Measurements from ENCODE around the gene SLCO2B1. TPM values are rescaled to one million over a fixed set of nuclear protein-coding genes. Genes with fewer than 3 reads are reported as not detected.
A peak's percentile ranks its signal among the peaks of the same experiment; 100 is the strongest.

SLCO2B1 gene
- total RNA-seq, 1 donor from 2014 or later = 9.8 TPM

DNA sequence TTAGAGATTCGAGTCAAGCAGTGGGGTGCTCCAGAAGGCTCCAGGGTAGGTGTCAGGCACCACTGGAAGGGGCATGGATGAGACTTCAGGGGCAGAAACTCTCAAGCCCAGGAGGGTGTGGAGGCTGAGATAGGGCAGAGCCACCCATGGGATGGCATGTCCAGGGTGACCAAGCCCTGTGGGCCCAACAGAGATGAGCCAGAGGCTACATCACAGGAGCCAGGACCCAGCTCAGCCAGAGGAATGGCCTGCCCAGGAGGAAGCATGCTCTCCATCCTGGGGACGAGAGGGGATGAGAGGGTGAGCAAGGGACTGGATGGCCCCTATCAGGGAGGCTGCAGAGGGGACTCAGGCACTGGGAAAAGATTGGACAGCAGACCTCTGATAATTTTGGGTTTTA lies 42.8 kb downstream of the SLCO2B1 start:
- no peak for DNase-seq

DNA sequence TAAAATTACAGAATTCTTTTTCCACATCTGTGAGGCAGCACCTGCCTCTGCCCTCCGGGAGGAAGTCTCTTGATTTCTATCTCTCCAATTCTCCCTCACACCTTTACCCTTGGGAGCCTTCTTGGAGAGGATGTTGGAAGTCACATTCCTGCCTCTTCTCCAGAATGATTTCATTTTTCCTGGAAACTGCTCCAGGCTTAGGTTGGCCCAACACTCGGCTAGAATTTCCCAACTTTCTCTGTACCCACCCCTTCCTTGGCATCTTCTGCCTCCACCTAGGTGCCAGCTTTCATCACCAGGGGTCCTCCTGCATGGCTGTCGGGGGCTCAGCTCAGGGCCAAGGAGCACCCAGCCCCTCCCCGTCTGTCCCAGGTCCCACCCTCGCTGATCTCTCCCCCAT lies 43.2 kb downstream of the SLCO2B1 start:
- no peak for DNase-seq

DNA sequence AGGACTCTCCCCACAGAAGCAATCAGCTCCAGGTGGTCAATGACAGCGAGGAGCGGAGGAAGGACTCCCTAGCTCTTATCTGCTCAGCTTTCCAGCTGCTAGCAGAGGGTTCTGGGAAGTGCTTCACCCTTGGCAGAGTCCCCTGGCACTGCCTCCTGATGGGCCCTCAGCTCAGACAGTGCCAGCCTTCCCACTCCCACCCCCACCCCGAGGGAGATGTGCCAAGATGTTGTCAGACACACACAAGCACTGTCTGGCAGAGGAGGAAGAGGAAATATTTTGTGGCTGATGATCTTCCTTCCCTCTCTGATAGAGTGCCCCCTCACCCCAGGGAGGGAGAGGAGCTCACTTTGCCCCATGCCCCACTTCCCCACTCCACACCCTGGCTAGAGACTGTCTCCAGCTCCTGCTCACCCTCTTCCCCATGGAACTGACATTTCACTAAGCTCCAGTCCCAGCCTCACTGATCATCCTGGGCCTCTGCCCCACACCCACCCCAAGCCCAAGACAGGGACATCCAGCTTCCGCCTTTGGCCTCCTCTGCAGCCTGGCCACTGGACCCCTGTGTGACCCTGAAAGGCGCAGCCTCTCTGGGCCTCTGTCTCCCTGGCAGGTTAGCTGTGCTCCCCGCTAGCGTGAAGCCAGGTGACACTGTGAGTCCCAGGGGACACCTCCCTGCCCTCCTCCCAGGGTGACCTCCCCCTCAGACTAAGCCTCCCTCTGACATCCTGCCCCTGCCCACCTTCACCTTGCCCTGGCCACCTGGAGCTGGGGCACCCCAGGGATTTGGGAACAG lies 44.5 kb downstream of the SLCO2B1 start:
- DNase-seq = no peak

DNA sequence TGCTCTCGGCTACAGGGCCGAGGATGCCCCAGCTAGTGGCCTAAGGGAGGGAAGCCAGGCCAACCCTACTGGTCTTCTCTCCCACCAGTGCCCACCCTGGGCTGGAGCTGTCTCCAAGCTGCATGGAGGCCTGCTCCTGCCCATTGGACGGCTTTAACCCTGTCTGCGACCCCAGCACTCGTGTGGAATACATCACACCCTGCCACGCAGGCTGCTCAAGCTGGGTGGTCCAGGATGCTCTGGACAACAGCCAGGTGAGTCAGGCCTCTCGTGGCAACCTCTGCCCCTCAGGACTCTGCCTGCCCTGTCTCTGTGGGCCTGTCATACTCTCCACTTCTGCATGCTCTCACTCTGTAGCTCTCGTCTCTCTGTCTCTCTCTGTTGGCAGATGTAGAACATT lies 45.5 kb downstream of the SLCO2B1 start:
- DNase-seq = no peak

DNA sequence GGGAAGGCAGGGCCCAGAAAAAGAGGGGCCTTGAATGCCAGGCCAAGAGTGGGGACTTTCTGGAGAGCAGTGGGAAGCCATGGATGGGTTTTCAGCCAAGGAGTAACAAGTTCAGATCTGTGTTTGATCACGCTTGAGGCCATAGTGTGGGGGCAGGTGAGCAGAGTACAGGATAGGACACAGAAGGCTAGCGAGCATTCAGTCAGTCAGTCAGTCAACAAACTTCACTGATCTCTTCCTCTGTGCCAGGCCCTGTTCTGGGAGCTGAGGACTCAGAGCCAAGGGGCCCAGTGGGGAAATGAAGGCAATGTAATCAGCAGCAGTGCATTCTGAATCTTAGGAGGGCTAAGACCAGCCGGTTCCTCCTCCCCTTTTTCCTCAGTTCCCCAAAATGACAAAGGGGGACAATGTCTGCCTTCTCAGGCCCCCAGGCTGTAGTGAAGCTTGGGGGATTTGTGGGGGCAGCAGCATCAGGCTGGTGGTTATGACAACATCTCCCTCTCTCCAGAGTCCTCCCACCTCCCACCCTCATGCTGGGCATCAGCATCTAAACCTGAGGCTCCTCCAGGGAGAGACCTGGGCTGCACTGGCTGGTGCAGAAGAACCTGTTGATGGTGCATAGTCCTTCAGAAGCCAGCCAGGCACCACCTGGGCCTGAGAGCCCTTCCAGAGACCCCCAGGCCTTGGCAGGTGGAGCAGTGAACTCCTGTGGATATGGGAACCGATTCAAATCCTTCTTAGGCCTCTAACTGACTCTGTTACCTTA lies 46.8 kb downstream of the SLCO2B1 start:
- DNase-seq = no peak

DNA sequence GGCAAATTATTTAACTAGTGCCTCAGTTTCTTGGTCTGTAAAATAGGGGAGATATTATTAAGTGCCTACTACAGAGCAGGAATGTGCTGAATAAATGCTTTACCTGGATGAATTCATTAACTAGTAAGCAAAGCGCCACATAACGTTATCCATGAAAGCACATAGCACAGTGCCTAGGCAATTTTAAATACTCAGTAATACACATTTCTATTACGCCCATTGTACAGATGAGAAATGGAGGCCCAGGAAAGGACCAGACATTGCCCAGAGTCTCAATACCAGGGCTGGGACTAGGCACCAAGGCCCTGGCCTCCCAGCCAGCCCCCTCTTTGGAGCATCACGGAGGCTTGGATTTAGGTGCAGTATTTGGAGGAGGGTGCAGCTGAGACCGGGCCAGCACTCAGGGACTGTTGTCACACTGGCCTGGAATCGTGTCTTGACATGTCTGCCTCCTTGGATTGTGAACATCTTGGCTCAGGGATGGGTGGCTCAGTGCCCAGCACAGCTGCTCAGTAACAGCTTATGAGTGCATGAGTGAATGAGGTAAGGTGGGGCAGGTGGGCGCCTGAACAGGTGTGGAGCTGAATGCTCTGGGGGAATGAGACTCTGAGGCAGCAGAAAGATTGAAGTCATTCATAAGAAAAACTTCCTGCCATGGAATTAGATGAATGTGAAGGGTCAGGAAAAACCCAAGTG lies 47.5 kb downstream of the SLCO2B1 start:
- no peak for DNase-seq

DNA sequence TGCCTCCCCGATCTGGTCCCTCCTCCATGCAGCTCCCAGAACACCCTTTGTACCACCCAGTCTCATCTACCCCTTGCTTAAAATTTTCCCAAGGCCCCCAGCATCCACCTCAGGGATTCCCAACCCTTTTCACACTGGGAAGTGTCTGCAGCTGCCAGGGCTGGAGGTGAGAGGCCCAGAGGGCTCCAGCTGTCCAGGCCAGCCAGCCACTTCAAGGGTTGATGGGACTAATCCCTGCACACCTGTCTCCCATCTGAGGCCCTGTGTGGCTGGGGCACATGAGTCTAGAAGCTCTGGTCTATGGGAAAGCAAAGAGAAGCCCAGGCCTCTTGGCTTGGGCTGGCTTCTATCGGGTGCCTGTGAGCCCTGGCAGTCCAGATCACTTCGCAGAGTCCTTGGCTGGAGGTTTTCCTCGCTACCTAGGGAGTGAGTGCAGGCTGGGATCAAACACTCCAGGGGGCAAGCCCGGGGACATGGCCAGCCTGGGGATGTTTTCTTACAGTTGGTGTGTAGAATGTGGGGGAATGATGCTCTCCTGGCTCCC lies 48.6 kb downstream of the SLCO2B1 start:
- no peak for DNase-seq

DNA sequence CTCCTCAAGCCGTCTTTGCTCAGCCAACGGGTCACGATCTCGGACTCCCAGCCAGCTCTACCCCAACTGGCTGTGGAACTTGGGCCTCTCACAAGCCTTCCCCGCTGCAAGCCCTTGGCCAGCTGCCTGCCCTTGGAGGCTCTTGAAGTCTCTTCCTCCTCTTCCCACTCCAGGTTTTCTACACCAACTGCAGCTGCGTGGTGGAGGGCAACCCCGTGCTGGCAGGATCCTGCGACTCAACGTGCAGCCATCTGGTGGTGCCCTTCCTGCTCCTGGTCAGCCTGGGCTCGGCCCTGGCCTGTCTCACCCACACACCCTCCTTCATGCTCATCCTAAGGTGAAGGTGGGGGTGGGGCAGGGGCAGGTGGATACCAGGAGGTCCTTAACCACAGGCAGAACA lies 49.1 kb downstream of the SLCO2B1 start:
- no peak for DNase-seq

DNA sequence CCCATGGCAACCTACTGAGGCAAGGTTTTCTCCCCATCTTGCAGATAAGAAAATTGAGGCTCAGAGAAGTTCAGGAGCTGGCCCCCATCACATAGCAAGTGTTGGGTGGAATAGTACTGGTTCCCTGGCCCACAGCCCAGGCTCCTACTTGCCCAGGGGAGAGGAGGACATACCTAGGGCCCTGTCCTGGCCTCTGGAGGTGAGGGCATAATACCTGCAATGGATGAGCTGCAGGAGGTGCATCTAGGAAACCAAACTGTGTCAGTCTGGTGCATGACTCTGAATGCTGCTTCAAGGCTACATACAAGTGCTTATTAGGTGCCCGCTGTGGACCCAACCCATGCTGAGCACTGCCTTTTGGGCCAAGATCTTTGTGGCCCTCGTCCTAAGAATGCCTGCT lies 49.6 kb downstream of the SLCO2B1 start:
- DNase-seq = no peak

DNA sequence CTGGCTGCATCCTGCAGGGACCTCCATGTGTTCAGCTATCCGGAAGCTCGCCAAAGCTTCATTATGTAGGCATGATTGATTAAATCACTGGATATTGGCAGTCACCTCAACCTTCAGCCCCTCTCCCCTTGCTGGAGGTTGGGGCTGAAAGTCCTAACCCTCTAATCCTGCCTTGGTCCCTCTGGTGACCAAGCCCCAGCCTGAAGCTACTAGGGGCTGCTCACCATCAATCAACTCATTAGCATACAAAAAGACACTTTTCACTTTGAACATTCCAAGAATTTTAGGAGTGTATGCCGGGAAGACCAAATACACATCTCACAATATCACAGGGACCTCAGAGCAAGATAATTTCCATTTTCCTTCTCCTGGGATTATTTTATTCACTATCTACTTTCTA lies 50.9 kb downstream of the SLCO2B1 start:
- DNase-seq = no peak

DNA sequence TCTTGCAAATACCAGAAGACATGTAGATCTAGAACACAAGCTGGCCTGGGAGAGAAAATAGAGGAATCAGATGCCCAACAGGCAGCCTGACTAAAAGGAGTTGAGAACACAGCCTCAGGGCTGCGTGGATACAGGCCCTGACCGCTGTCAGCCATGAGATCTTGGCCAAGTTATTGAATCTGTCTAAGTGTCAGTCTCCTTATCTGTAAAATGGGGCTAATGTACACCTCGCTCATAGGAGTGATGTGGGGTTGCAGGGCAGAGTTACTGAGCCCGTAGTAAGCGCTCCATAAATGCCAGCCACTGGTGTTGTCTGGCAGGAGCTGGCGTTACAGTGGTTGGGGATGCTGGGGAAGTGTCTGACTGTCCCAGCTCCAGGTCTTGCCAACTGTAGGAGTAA lies 51.3 kb downstream of the SLCO2B1 start:
- DNase-seq = no peak

DNA sequence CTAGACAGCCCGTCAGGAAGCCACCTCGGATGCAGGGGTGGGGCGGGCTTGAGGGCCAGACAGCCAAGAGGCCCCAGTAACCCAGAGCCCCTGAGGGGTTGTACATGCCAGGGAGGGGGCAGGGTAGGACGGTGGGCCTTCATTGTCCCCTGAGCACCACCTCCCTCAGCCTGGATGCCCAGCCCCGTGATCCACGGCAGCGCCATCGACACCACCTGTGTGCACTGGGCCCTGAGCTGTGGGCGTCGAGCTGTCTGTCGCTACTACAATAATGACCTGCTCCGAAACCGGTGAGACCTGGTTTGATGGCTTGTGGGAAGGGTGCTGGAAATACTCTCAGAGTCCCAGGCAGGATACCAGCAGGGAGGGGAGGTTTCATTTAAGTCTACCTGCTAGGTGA lies 52.2 kb downstream of the SLCO2B1 start:
- no peak for DNase-seq

DNA sequence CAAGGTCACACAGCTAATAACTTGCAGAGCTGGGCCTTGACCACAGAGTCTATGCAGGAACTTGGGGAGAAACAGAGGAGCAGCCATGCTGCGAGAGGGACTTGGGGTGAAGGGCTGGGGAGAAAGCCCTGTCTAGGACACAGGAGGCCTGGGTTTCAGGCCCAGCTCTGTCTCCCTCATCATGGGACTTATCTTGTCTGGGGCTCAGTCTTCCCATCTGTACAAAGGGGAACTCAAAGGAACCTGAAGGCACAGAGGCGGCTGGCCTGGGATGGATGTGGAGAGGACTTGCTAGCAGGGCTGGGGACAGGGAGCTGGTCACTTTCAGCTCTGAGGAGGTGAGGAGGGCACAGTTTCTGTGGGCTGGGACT lies 52.7 kb downstream of the SLCO2B1 start:
- DNase-seq = no peak

DNA sequence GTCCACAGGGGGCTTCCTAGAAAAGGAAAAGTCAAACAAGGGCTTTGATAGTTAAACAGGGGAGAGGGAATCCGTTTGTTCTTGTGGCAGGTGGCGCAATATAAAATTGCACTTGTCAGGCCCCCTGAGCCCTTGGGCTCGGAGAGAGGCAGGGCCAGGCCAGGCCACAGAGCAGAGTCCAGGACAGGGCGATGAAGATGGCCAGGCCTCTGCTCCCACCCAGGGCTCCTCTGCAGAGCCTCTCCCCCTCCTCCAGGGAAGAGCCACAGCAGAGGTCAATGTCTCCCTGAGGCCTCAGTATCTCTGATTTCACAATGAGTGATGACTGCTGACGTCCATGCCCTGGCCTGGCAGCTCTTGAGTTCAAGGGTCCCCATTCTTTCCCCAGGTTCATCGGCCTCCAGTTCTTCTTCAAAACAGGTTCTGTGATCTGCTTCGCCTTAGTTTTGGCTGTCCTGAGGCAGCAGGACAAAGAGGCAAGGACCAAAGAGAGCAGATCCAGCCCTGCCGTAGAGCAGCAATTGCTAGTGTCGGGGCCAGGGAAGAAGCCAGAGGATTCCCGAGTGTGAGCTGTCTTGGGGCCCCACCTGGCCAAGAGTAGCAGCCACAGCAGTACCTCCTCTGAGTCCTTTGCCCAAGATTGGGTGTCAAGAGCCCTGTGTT lies 53.2 kb downstream of the SLCO2B1 start:
- DNase-seq = no peak

DNA sequence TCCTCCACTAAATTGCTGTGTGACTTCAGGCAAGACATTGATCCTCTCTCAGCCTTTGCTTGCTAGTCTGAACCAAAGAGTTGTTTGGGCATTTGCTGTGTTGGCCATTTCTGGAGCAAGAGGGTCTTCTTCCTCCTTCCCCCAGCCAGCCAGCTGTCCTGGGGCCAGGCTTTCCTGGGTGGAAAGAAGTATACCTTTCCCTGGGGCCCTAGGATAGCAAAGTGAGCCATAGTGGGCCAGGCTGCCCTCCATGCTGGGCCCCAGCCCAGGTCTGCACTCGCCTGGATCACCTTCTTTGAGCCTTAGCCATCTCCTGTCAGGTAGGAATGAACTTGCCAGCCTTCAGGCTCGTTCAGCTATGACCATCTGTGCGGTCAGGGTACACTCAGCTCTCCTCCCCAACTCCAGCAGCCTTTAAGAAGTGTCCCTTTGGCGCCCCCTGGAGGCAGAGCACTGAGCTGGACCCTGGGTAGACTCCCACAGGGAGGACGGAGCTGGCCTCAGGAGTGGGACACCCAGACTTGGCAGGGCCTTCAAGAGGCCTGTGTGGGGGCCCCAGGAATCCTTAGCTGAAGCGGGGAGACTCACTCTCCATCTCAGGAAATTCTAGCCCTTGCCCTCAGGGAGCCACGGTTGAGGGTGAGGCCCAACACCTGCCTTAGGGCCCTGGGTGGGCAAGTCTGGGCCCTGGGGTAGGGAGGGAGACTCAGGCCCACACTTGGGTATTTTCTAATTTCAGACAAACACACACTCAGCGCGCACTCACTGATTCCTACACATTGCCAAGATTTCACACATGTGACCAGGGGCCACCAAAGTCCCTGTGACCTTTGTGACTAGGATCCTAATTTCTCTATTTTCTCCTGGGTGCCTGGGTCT lies 54.0 kb downstream of the SLCO2B1 start:
- peak; percentile 41 for DNase-seq

DNA sequence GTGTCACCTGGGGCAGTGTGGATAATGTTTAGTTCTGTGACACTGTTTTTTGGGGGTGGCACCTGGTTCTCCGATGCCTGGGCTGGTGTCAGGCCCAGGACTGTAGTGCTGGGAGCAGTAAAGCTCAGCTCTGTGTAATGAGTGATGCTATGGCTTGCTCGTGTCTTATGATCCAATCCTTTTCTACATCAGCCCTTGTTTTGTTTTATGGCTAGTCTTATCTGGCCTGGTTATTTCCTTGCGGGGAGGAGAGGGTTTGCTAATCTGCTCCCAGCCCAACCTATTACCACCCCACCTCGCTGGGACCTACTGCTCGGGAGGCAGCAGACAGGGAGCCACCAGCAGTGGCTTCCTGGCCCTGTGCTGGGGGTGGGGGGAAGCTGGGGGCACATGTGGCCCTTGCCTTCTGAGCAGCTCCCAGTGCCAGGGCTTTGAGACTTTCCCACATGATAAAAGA lies 54.7 kb downstream of the SLCO2B1 start:
- DNase-seq = no peak

DNA sequence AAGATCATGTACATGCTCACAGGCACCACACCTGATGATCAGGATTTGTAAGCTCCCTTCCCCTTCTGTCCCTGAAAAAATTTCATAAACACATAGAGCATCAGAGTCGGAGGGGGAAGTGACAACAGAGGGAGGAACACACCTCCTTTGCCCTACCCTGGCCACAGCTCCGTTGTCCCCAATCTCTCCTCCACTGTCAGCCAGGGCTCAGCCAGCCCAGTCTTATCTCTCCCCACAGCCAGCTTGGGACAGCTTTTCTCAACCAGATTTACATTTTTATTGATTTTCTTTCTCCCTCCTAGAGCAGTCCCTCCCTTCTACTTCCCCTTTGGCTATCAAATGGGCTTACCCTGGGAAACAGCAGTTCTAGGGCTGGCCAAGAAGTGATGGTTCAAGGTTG lies 57.5 kb downstream of the SLCO2B1 start:
- no peak for DNase-seq

DNA sequence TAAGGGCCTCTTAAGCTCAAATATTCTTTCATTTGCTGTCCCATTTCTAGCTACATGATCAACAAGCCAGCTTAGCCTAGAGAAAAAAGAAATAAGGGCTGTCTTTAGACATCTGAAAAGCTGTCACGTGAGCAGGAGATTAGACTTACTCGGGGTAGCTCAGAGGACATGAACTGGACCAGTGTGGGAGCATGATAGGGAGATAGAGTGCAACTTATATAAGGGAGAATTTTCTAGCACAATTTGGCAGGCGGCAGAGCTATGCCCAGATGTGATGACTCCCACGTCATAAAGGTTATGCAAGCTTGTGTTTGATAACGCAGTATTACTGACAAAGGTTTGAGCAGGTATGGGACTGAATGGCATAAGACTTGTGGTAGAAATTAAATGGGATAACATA lies 61.5 kb downstream of the SLCO2B1 start:
- no peak for DNase-seq

DNA sequence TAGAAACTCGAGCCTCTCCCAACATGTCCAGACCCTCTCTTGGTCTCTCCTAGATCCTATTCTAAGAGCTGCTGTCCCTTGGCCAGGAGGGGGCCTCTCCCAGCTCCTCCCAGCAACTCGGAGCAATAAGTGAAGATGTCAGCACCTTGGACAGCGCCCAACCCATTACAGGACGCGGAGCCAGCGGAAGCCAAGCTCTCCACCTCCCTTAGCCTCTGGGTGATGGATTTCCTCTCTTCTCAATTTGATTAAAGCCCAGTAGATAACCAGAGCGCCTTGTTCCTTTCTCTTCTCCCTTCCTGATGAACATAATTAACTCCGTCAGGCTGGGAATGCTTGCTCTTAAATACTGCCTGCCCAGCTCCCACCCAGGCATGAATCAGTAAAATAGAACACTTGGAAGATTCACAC lies 63.5 kb downstream of the SLCO2B1 start:
- peak; percentile 11 for DNase-seq

DNA sequence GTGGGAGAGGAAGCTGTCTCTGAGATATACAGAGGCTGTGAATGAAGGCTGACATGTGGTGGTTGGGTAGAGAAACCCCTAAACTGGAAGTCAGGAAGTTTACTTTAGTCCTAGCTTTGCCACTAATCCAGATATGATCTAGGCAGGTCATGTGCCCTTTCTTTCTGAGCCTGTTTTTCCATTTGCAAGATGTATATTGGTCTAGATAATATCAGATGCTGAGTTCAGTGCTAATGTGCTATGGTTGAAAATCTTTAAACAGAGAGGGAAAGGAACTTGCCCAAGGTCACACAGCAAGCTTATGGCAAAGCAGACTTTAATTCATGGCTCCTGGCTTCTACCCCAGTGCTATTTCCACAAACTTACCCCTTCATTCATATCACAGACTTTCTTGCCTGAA lies 63.9 kb downstream of the SLCO2B1 start:
- DNase-seq = no peak

DNA sequence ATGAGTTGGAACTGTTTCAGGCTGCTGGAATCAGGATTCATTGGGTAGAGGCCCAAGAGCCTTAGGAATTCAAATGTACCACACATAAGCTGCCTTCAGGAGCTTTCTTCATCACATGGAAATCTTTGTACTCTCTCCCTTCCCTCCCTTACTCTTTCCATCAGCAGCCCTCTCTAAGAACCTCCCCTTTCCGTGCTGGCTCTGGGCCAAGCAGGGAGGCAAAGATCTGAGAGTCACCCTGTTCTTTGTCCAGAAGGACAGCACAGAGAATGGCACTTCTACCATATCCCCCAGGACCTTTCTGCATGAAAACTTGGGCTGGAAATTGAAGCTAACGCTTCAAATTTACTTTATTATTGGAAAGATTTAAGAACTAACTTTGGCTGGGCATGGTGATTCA lies 69.0 kb downstream of the SLCO2B1 start:
- DNase-seq = no peak

All from skin of body (tissue), 2 donors.